T-helper 17 cell (primary cell): ENCODE measurements around the gene P2RX6. TPM values are rescaled to one million over a fixed set of nuclear protein-coding genes. Genes with fewer than 3 reads are reported as not detected.
A peak's percentile ranks its signal among the peaks of the same experiment; 100 is the strongest.

ENCODE experiments used
- ATAC-seq: fragments of 150-1000 bp; cut with Tn5 transposase; 2 replicates; pipeline ENCODE4 v1.10.0; 2021; ENCODE audit warnings: mild to moderate bottlenecking, moderate library complexity
- DNase-seq, 3 donors: peaks; one replicate each; pipeline versions ENCODE4 v3.0.0 to v3.0.0-alpha.2; 2020 to 2021
- H3K9me3 ChIP-seq: one replicate; pipeline ENCODE4 v1.7.0; 2013; ENCODE audit warnings: low read length, mild to moderate bottlenecking; ENCODE audit not compliant: control insufficient read depth, poor library complexity, severe bottlenecking
- H3K27ac Mint-ChIP-seq: one replicate; pipeline ENCODE4 v1.8.0; 2022; ENCODE audit warnings: mild to moderate bottlenecking, moderate library complexity, mixed read lengths
- H3K27me3 Mint-ChIP-seq: one replicate; pipeline ENCODE4 v1.8.0; 2022; ENCODE audit warnings: mixed read lengths
- H3K36me3 Mint-ChIP-seq: one replicate; pipeline ENCODE4 v1.8.0; 2022; ENCODE audit warnings: low read depth, mixed read lengths
- H3K4me1 Mint-ChIP-seq: one replicate; pipeline ENCODE4 v1.8.0; 2022; ENCODE audit warnings: mild to moderate bottlenecking, mixed read lengths
- H3K4me3 Mint-ChIP-seq: one replicate; pipeline ENCODE4 v1.8.0; 2022; ENCODE audit warnings: mild to moderate bottlenecking, moderate library complexity, mixed read lengths
- total RNA-seq, 4 donors: library from RNA in 2 of 4; stranded (reverse) in 2 of 4; gene quantifications; one replicate each; pipeline ENCODE4 v1.2.3 and lab custom pipeline; 2022 to 2026

The P2RX6 gene
- total RNA-seq, 2 donors from 2014 or later: 0.39 to 1.0 TPM

GRCh38 chr22:20985720-20986119, 29.2 kb upstream of the P2RX6 start:
- ATAC-seq (no peak), DNase-seq (no peak)
- H3K4me1 Mint-ChIP-seq: peaks cover 29% of the 10 kb centered on the region
- no peak overlapping the region for H3K4me3 Mint-ChIP-seq
- peak overlapping the region; percentile 86 for H3K27ac Mint-ChIP-seq
- peaks cover 11% of the 10 kb centered on the region for H3K36me3 Mint-ChIP-seq
- no peaks in the 10 kb centered on the region for H3K27me3 Mint-ChIP-seq
- H3K9me3 ChIP-seq: no peaks in the 10 kb centered on the region

- peak overlapping the region; percentile 86 for H3K27ac Mint-ChIP-seq
- ATAC-seq (no peak), DNase-seq (no peak)
- H3K4me3 Mint-ChIP-seq: no peak overlapping the region
- H3K36me3 Mint-ChIP-seq: peaks cover 11% of the 10 kb centered on the region
- no peaks in the 10 kb centered on the region for H3K9me3 ChIP-seq
- peaks cover 24% of the 10 kb centered on the region for H3K4me1 Mint-ChIP-seq
- H3K27me3 Mint-ChIP-seq: no peaks in the 10 kb centered on the region
These were observed 28.6 kb upstream of the P2RX6 start for GRCh38 chr22:20986365-20986764.

GRCh38 chr22:20987375-20987774, 27.6 kb upstream of the P2RX6 start:
- Mint-ChIP-seq H3K27me3 (no peaks in the 10 kb centered on the region), H3K4me1 (peaks cover 21% of the 10 kb centered on the region), H3K4me3 (no peak overlapping the region), H3K36me3 (peaks cover 11% of the 10 kb centered on the region), H3K27ac (peak overlapping the region; percentile 86)
- no peaks in the 10 kb centered on the region for H3K9me3 ChIP-seq
- ATAC-seq (no peak), DNase-seq (no peak)

- Mint-ChIP-seq H3K27me3 (no peaks in the 10 kb centered on the region), H3K27ac (no peak overlapping the region), H3K4me1 (peaks cover 15% of the 10 kb centered on the region), H3K36me3 (peaks cover 9% of the 10 kb centered on the region), H3K4me3 (no peak overlapping the region)
- DNase-seq (no peak), ATAC-seq (no peak)
- no peaks in the 10 kb centered on the region for H3K9me3 ChIP-seq
These were observed 26.2 kb upstream of the P2RX6 start for GRCh38 chr22:20988573-20989322.

- Mint-ChIP-seq H3K4me1 (peaks cover 10% of the 10 kb centered on the region), H3K27me3 (no peaks in the 10 kb centered on the region), H3K36me3 (peaks cover 9% of the 10 kb centered on the region), H3K4me3 (no peak overlapping the region), H3K27ac (no peak overlapping the region)
- H3K9me3 ChIP-seq: no peaks in the 10 kb centered on the region
- DNase-seq (no peak), ATAC-seq (no peak)
These were observed 25.4 kb upstream of the P2RX6 start for GRCh38 chr22:20989323-20990138.

GRCh38 chr22:20990184-20991180, 24.5 kb upstream of the P2RX6 start:
- H3K4me1 Mint-ChIP-seq: peaks cover 10% of the 10 kb centered on the region
- H3K27ac Mint-ChIP-seq: peak overlapping the region; percentile 6
- no peak for DNase-seq
- H3K27me3 Mint-ChIP-seq: no peaks in the 10 kb centered on the region
- no peak for ATAC-seq
- no peak overlapping the region for H3K4me3 Mint-ChIP-seq
- no peaks in the 10 kb centered on the region for H3K9me3 ChIP-seq
- H3K36me3 Mint-ChIP-seq: peaks cover 9% of the 10 kb centered on the region

- ATAC-seq (no peak), DNase-seq (no peak)
- Mint-ChIP-seq H3K36me3 (peaks cover 6% of the 10 kb centered on the region), H3K4me3 (no peak overlapping the region), H3K4me1 (peaks cover 7% of the 10 kb centered on the region), H3K27me3 (no peaks in the 10 kb centered on the region), H3K27ac (no peak overlapping the region)
- H3K9me3 ChIP-seq: no peaks in the 10 kb centered on the region
These were observed 23.5 kb upstream of the P2RX6 start for GRCh38 chr22:20991252-20992055.

GRCh38 chr22:20992056-20992442, 22.9 kb upstream of the P2RX6 start:
- DNase-seq (no peak), ATAC-seq (no peak)
- H3K9me3 ChIP-seq: no peaks in the 10 kb centered on the region
- H3K27me3 Mint-ChIP-seq: no peaks in the 10 kb centered on the region
- H3K27ac Mint-ChIP-seq: no peak overlapping the region
- H3K4me1 Mint-ChIP-seq: peaks cover 4% of the 10 kb centered on the region
- no peak overlapping the region for H3K4me3 Mint-ChIP-seq
- H3K36me3 Mint-ChIP-seq: peaks cover 4% of the 10 kb centered on the region

- H3K27ac Mint-ChIP-seq: no peak overlapping the region
- ATAC-seq: no peak
- H3K4me1 Mint-ChIP-seq: peaks cover 4% of the 10 kb centered on the region
- no peaks in the 10 kb centered on the region for H3K9me3 ChIP-seq
- H3K27me3 Mint-ChIP-seq: no peaks in the 10 kb centered on the region
- no peak for DNase-seq
- H3K36me3 Mint-ChIP-seq: peaks cover 2% of the 10 kb centered on the region
- no peak overlapping the region for H3K4me3 Mint-ChIP-seq
These were observed 22.3 kb upstream of the P2RX6 start for GRCh38 chr22:20992456-20993303.

GRCh38 chr22:20993304-20994127, 21.4 kb upstream of the P2RX6 start:
- Mint-ChIP-seq H3K27me3 (no peaks in the 10 kb centered on the region), H3K4me1 (peaks cover 5% of the 10 kb centered on the region), H3K4me3 (no peak overlapping the region), H3K27ac (no peak overlapping the region), H3K36me3 (no peaks in the 10 kb centered on the region)
- DNase-seq (no peak), ATAC-seq (no peak)
- H3K9me3 ChIP-seq: no peaks in the 10 kb centered on the region
